ENCODE results near the gene RETREG1. TPM values are rescaled to one million over a fixed set of nuclear protein-coding genes. Genes with fewer than 3 reads are reported as not detected.

RETREG1 gene
- total RNA-seq, 1 experiment from 2014 or later: 3.4 TPM

DNA sequence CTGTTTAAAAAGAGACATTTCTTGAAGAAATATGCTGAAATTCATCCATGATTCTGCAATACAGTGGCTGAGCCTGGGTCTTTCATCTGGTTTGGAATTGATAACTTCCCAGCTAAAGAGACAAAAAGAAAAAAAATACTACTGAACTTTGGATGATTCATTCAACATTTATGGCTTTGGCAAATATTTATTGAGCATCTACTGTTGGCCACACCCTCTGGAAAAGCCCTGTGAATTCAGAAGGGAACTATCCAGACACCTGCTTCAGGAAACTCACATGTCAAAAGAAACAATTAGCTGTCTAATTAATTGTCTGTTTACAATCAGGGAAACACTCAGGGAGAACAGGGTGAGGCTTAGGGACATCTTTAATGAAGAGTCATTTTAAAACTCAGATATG, 133.4 kb downstream of the RETREG1 start:
- H4K5ac ChIP-seq (ENCODE audit: insufficient read length, low read depth, low read length): no peak overlapping the region
- no peak overlapping the region for H2BK20ac ChIP-seq (ENCODE audit: low read depth, low read length, poor library complexity, severe bottlenecking)
- no peaks in the 10 kb centered on the region for H3K79me2 ChIP-seq (ENCODE audit: insufficient read depth, low read length)
- Mint-ChIP-seq H3K4me3 (no peak overlapping the region), H3K27ac (no peak overlapping the region), H3K36me3 (ENCODE audit: insufficient read depth in 1 of 3, low read depth in 3 of 3) (no peaks in the 10 kb centered on the region), H3K4me1 (no peaks in the 10 kb centered on the region), H3K9me3 (no peaks in the 10 kb centered on the region), H3K27me3 (ENCODE audit: low read depth) (peaks cover 2% of the 10 kb centered on the region)
- H3K79me1 ChIP-seq (ENCODE audit: insufficient read depth, low read depth, low read length, poor library complexity, severe bottlenecking): no peaks in the 10 kb centered on the region
- no peak overlapping the region for H3K27ac ChIP-seq (ENCODE audit: insufficient read length, low read depth, low read length)
- no peaks in the 10 kb centered on the region for H3K4me1 ChIP-seq (ENCODE audit: insufficient read depth, low read length)
- H2BK15ac ChIP-seq (ENCODE audit: low read depth, low read length): no peak overlapping the region
- H4K91ac ChIP-seq (ENCODE audit: insufficient read length, low read depth, low read length): no peak overlapping the region
- H3K23me2 ChIP-seq (ENCODE audit: insufficient read length, low read depth, low read length, poor library complexity, severe bottlenecking): no peaks in the 10 kb centered on the region
- no peaks in the 10 kb centered on the region for H3K27me3 ChIP-seq (ENCODE audit: insufficient read depth, low read length)
- H2AK5ac ChIP-seq (ENCODE audit: insufficient read length, low read length): no peak overlapping the region
- no peak overlapping the region for H2AFZ ChIP-seq (ENCODE audit: low read length)
- H2BK120ac ChIP-seq (ENCODE audit: low read depth, low read length, poor library complexity, severe bottlenecking): no peak overlapping the region
- no peak overlapping the region for H2BK5ac ChIP-seq (ENCODE audit: insufficient read length, low read length)
- no peak overlapping the region for H3K14ac ChIP-seq (ENCODE audit: insufficient read depth, low read length)
- H3T11ph ChIP-seq (ENCODE audit: low read length): no peak overlapping the region
- H3K4me2 ChIP-seq (ENCODE audit: insufficient read depth, insufficient read length, low read length): no peak overlapping the region
- no peak overlapping the region for H4K8ac ChIP-seq (replicated peaks; ENCODE audit: insufficient read length, low read depth, low read length)
- no peaks in the 10 kb centered on the region for H3K9me3 ChIP-seq (ENCODE audit: control insufficient read depth, low read depth, low read length)
- no peak overlapping the region for H3K4ac ChIP-seq (ENCODE audit: low read depth, low read length)
- H3K9ac ChIP-seq (ENCODE audit: extremely low read depth, insufficient read length, low read length): no peak overlapping the region
- H3K18ac ChIP-seq (ENCODE audit: insufficient read length, low read depth, low read length): no peak overlapping the region
- no peak for DNase-seq
- H2BK12ac ChIP-seq (ENCODE audit: insufficient read length, low read depth, low read length): no peak overlapping the region
- no peak for TF ChIP-seq CTCF (conservative IDR thresholded peaks at IDR 0.05)
- no peaks in the 10 kb centered on the region for H4K20me1 ChIP-seq (ENCODE audit: control insufficient read depth, insufficient read depth, insufficient read length)
- no peak overlapping the region for H3K23ac ChIP-seq (ENCODE audit: insufficient read length, low read depth, low read length)
- no peak overlapping the region for H3K56ac ChIP-seq (ENCODE audit: insufficient read length, low read depth, low read length)
